NOMO-1 treated with dmso at 0.1 percent for 144 hours (cell line): Measurements from ENCODE around the gene NOS3.
"Not testable (repeated sequence)": the region's sequence is repeated elsewhere in the genome, so short reads cannot be mapped to it uniquely, and the experiment has no call there.

Experiments used
- DNase-seq: peaks from one replicate; lab custom pipeline; 2025; ENCODE audit not compliant: unreplicated experiment; lab: John Stamatoyannopoulos, UW

NOS3 gene

DNA sequence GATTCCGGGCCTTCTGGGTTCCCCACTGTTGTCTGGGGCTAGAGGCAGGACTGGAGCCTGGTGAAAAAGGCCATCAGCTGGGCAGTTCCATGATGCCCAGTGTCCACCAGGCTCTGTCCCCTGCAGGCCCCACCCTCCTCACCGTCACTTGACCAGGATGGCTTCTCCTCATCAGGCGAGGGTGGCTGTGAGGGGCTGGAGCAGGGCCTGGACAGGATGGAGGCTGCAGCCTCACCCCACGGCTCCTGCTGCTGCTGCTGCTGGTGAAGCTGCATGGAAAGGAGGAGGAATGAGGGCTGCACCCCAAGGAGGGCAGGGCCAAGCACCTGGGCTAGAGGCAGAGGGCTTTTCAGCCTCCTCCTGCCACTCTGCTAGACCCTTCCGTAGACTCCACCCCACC lies 25.1 kb downstream of the NOS3 start:
- no peak for DNase-seq

DNA sequence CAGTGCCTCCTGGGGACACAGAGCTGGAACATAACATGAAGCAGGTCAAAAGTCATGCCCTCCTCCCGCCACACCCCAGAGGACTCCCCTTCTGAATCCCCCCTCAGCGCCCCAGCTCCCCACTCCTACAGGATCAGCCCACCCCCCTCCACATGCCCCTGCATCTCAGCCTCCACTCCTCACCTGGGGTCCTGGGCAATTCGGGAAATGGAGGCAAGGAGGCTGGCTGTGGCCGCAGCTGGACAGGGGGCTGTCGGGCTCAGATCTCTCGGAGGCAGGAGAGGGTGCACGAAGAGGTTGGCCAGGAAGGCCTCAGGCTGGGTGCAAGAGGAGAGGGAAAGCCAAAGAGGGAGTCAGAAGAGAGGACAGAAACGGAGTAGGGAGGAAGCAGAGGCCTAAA lies 25.7 kb downstream of the NOS3 start:
- no peak for DNase-seq

DNA sequence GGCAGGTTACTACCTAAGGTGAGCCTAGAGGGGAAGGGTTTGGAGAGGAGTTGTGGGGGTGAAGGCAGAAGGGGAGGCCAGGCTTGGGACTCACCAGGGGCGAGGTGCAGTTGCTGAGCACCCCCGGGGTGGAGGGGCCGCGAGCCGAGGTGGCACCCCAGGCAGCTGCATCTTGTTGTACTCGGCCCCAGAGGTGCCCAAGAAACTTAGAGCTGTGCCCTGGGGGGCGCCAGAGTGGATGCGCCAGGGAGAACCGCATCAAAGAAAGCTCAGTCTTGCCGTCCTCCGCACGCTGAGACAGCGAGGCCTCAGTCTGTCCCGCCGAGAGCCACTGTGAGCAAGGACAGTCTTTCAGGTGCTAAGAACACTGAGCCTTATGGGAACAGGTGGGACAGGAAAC lies 26.1 kb downstream of the NOS3 start:
- DNase-seq, result no peak

GRCh38 chr7:151017370-151017952 lies 26.6 kb downstream of the NOS3 start:
- DNase-seq, result no peak

DNA sequence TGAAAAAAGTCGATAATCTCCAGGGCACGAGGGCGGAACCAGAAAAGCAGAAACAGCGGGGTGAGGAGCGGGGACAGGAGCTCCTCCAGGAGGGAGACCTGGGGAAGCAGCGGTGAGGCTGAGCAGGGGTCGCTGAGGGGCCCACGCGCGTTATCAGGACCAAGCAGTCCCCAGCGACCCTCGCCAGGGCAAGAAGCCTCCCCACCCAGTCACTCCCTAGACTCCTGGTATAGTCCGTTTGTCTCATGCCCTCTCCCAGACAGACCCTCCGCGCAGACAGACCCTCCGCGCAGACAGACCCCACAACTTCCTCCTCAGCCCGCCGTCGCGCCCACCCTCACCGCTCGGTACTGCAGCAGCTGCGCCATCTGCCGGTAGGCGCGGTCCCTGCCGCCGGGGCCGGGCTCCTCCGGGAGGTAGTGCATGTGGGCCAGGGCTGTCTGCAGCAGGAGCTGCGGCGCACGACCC lies 27.2 kb downstream of the NOS3 start:
- peak; percentile 19 for DNase-seq

GRCh38 chr7:151018421-151019129 lies 27.8 kb downstream of the NOS3 start:
- DNase-seq, result no peak

DNA sequence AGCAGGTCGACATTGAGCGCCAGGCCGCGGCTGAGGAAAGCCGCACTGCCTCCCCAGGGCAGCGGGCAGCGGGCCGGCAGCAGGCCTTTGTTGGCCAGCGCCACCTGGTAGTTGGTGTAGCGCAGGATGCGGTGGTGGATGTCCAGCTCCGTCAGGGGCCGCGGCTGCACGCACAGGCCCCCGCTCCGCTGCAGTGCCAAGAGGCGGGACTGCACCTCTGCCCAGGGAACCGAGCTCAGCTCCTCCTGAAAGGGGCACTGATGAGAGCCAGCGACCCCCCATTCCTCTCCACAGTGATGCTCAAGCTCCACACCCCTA lies 28.3 kb downstream of the NOS3 start:
- no peak for DNase-seq

GRCh38 chr7:151020231-151020630 lies 29.4 kb downstream of the NOS3 start:
- DNase-seq, result no peak

GRCh38 chr7:151023232-151023631 lies 32.4 kb downstream of the NOS3 start:
- no peak for DNase-seq

GRCh38 chr7:151024435-151025056 lies 33.7 kb downstream of the NOS3 start, which contains the start of gene ATG9B:
TSS of gene ATG9B (minus strand) at chr7:151024494. CDS start at chr7:151024423, 71 bp downstream.
- no peak for DNase-seq

- no peak for DNase-seq
These were observed 35.3 kb downstream of the NOS3 start for GRCh38 chr7:151025924-151026671.

- not testable (repeated sequence) for DNase-seq
These were observed 36.2 kb downstream of the NOS3 start for GRCh38 chr7:151026771-151027727.

DNA sequence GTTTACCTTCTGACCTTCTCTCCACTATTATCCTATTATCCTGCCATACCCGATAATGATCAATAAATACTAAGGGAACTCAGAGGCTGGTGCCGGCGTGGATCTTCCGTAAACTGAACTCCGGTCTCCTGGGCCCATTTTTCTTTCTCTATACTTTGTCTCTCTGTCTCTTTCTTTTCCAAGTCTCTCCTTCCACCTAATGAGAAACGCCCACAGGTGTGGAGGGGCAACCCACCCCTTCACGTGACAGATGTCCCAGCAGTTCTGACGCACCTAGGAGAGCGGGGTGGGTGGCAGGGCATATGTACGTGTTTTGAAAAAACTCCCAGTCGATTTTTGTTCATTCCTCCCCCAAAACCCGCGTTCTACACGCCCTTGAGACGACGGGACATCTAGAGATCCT lies 36.9 kb downstream of the NOS3 start:
- not testable (repeated sequence) for DNase-seq

GRCh38 chr7:151028131-151028947 lies 37.5 kb downstream of the NOS3 start, which contains the start of gene ABCB8:
TSS of gene ABCB8 (plus strand) at chr7:151028450. CDS start at chr7:151028516, 66 bp downstream.
- DNase-seq, result peak; percentile 90

GRCh38 chr7:151028948-151029501 lies 38.2 kb downstream of the NOS3 start:
- DNase-seq, result no peak

GRCh38 chr7:151031011-151031410 lies 40.2 kb downstream of the NOS3 start:
- DNase-seq, result no peak

DNA sequence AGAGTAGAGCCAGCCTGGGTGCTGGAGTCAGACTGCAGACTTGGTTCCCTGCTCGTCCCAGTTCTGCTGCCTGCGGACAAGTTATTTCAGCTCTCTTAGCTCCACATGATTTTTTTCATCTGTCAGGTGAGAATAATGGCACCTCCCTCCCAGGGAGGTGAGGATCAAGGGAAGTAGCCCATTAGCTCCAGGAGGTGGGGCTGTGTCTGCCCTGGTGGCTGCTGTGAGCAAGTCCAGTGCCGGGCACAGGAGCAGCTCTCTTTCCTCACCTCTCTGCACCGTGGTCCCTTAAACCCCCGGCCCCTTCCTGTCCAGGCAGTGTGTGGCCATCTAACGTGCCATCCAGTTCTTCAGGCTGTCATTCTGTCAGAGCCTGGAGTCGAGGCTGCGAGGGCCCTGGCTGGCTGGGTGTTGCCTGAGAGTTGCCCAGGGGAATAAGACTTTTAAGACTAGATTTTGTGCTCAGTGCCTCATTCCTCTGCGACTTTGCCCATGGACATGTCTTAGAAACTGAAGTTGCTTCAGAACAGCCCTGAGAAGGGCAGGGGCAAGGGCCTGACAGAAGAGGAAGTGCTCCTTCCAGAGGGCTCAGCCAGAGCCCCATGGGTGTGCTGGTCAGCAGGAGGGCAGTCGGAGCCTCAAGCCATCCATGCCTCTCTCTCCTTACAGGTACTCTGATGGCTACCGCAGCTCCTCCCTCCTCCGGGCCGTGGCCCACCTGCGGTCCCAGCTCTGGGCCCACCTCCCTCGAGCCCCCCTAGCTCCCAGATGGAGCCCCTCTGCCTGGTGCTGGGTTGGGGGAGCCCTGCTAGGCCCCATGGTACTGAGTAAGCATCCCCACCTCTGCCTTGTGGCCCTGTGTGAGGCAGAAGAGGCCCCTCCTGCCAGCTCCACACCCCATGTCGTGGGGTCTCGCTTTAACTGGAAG lies 42.4 kb downstream of the NOS3 start:
- no peak for DNase-seq

DNA sequence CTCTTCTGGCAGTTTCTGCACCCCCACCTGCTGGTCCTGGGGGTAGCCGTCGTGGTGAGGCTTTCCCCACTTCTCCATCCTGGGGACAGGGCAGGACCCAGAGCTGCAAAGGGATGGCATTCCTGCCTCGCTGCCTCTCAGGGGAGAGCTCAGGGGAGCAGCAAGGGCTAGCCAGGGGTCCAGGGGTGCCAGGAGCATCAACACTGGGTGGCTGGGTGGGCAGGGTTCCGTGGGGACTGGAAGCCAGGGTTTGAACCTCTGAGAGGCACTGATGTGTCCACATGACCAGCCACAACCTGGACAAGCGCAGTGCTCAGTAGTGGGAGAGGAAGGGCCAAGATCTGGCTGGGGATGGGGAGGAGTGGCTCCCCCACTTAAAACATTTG lies 43.0 kb downstream of the NOS3 start:
- no peak for DNase-seq
